ENCODE measurements around the gene CDKN1C.

Gene CDKN1C

GRCh38 chr11:2923446-2924375 is 38.1 kb upstream of the CDKN1C start:
- DNase-seq (ENCODE audit: low spot score) = no peak

DNA sequence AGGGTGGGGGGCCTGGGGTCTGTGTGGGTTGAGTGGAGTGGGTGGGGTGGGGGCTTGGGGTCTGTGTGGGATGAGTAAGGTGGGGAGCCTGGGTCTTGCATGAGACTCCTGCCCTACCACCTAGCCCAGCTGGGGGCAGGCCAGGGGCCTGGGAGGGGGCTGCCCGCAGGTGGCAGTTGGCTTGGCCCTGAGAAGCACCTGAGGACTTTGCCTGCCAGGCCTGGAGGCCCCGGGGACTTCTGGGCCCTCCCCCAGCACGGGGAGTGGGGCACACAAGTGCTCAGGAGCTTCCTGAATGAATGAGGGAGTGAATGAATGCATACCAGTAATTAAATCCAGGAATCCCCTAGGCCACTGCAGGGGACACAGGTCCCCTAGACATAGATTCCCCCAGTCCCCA is 37.1 kb upstream of the CDKN1C start:
- DNase-seq (ENCODE audit: low spot score) = no peak

DNA sequence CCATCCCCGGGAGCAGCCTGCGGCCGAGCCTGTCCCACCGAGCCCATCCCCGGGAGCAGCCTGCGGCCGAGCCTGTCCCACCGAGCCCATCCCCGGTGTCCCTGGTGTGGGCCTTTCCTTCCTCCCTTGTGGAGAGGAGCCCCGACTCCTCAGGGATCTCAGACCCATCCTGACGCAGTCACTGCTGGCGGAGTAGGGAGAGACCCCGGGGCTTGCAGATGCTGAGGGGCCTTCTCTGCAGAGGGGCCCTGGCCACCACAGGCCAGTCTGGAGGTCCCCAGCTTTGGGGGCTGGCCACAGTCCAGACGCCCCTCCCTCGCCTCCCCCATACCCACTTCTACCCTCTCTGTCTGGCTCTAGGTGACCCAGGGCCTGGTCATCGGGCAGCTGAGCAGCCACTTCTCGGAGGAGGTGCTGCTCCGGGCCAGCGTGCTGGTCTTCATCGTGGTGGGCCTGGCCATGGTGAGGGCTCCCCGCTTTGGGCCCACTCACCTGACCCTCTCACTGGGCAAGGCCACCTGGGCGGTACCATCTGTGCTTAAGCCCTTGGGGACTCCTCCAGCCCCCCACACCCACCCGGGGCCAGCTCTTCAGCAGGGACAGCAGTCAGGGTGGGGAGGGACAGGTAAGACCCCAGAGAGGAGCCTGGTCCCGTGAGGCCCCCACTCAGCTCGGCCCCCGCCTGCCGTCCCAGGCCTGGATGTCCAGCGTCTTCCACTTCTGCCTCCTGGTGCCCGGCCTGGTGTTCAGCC is 36.3 kb upstream of the CDKN1C start:
- DNase-seq (ENCODE audit: low spot score) = no peak

- no peak for DNase-seq (ENCODE audit: low spot score)
Measured at GRCh38 chr11:2921261-2921660, 35.7 kb upstream of the CDKN1C start.

DNA sequence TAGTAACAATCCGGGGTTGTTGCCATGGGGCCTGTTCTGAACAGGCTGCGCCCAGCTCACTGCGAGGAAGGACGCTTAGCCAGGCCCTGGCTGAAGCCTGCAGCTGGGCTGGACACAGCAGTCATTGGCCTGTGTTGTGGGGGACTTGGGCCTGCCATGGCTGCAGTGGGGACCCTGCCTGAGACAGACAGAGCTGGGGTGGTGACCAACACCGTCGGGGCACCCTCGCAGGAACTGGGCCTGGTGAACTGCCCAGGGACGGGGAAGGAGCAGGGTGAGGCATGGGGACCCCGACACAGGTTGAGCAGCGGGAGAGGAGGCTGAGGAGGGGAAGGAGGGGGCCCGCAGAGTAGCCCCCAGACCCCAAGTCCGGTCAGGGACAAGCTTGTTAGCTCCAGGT is 34.8 kb upstream of the CDKN1C start:
- DNase-seq (ENCODE audit: low spot score) = no peak

DNA sequence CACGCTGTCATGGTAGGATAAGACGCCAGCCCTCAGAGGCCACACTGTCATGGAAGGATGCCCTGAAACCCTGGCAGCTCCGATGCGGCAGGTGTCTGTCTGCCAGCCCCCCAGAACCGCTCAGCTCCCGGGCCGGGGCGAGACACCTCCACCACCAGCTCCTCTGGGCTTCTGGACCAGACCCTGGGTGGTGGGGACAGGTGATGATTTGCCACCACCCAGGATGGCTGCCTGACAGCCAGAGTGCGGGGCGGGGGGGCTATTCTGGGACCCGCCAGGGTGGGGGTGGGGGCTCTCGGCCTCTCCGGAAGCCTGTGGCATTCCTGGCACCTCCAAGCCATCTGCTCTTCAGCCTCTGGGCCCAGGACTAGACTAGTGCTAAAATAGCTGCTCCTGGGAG is 34.3 kb upstream of the CDKN1C start:
- DNase-seq (ENCODE audit: low spot score) = no peak

GRCh38 chr11:2919188-2919587 is 33.6 kb upstream of the CDKN1C start:
- DNase-seq (ENCODE audit: low spot score) = no peak

GRCh38 chr11:2917842-2918490 is 32.4 kb upstream of the CDKN1C start:
- DNase-seq (ENCODE audit: low spot score) = no peak

DNA sequence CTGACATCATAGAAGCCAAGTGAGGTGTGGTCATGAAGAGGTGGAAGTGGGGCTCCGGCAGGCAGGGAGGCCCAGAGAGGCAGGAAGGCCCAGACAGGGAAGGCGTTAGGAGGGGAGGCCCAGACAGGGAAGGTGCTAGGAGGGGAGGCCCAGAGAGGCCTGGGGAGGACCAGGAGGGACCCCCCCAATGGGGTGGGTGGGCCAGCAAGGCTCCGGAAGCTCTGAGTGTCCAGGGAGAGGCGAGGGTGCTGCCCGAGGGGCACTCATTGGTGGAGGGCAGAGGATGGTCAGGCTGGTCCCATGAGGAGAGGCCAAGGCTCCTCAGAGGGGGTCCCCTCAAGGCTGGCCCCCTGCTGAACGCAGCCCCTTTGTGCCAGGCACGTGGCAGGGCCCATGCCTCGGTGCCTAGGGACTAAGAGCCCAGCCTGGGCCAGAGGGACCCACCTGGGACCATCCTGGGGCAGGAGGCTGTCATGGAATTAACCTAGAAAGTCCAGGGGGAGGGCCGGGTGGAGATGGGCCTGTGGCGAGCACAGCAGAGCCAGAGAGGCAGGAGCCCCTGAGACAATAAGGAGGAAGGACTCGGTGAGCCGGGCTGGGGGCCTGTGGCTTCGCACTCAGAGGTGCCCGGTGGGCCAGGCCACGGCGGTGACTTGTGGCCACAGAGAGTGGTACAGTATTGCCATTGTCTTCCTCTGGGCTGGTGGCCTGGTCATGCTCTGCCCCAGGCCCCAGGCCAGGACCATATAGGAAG is 31.5 kb upstream of the CDKN1C start:
- no peak for DNase-seq (ENCODE audit: low spot score)

GRCh38 chr11:2916114-2916891 is 30.7 kb upstream of the CDKN1C start:
- no peak for DNase-seq (ENCODE audit: low spot score)

DNA sequence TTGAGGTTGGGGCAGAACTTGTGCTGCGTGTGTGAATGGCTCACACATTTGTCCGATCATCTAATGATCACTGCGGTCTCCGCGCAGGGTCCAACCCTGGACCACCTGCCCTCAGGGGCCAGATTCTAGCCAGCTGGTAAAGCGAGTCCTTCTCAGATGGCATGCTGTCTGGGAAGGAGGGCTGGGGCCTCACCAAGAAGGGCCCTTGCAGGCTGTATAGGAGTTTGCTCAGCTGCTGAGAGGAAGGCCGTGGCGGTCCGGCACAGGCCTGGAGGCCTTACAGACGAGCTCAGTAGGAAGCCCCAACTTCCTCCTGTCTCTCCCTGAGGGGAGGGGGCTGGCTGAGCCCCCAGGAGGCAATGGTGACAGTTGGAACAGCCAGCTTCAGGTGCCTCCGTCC is 29.9 kb upstream of the CDKN1C start:
- no peak for DNase-seq (ENCODE audit: low spot score)

DNA sequence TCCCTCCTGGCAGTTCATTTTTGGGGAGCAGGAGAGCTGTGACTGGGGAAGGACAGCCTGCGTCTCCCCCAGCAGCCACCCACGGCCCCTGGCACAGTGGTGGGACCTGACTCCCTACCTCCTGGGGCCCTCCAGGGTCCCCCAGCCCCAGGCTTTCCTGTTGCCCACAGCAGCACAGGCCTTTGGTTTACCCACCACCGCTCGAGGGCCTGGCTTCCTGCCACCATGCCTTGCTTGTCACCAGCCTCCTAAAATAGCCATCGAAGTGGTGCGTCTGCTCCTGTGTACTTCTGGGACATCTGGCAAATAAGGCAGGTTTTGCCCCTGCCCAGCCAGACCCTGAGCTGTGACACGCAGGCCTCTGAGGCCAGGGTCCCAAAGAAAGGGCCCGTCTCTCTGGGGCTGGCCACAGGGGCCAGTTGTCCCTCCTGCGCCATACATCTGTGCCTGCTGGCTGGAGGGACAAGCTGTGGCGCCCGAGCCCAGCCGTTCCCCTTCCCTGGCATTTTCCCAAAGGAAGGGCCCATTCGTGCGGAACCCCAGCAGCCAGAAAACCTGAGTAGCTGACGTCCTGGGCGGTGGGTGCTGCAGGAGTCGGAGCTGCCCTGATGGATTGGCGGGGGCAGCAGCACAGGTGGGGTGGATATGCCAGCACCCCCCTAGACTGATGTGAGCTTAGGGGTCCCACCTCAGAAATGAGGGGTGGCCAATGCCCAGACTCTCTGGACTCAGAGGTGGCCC is 29.1 kb upstream of the CDKN1C start:
- DNase-seq (ENCODE audit: low spot score) = no peak

DNA sequence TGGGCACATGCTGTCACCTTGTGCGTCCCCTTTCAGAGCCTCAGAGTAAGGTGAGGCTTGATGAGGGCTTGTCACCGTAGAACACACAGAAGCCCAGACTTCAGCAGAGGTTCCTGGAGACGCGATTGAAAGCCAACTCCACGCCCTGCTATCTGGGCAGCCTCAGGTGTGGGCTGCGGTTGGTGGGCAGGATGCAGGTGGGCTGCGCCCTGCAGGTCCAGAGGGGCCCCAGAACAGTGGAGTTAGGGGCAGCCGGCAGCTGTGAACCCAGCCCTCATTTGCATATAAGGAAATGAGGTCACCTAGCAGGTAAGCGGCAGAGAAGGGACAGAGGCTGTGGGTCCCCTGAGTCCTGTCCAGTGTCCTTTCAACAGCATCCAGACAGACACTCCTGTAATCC is 28.2 kb upstream of the CDKN1C start:
- DNase-seq (ENCODE audit: low spot score) = no peak

- no peak for DNase-seq (ENCODE audit: low spot score)
Measured at GRCh38 chr11:2913019-2913431, 27.4 kb upstream of the CDKN1C start.

DNA sequence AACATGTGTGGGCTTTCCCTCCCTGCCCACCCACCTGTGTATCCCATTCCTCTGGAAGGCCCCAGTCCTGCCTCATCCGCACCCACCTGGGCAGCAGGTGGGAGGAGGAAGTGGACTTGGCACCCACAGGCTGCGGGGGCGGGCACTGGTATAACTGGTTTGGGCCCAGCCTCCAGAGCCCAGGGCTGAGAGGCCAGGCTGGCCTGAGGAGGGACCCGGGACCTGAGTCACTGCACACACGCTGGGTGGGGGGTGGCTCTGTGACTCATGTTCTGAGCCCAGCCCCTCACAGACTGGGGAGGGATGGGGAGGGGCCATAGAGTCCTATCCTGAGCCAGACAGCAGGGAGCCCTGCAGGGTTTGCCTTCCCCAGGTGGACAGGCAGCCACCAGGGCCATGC is 26.9 kb upstream of the CDKN1C start:
- no peak for DNase-seq (ENCODE audit: low spot score)

- DNase-seq (ENCODE audit: low spot score) = no peak
Measured at GRCh38 chr11:2911785-2912391, 26.3 kb upstream of the CDKN1C start.

DNA sequence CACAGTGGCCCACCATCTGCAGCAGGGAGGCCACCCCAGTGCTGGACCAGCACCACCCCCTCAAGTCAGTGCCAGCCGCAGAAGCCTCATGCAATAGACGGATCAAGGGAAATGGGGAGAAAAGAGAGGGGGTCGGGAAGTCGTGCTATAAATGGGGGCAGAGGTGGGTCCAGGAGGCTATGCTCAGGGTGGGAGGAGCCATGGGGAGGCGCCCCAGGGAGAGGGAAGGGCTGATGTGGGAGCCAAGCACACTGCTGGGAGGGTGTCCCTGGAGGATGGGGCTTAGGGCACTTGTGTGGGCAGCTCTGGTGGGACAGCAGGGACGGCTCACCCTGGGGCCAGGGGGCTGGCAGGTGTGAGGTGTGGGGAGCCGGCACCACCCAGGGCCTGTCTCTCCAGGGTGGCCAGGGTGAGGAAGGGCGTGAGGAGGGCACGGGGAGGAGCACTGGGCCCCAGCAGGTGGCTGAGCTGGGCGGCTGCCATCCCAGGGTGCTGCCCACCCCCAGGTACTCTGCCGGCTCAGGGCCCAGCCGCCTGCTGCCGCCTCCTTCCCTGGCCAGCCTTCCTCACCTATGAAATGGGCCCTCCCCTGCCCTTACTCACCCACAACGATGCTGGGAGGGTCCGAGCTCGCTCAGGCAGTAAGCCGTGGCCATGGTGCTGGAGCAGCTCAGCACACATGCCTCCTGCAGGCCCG is 25.7 kb upstream of the CDKN1C start:
- no peak for DNase-seq (ENCODE audit: low spot score)

DNA sequence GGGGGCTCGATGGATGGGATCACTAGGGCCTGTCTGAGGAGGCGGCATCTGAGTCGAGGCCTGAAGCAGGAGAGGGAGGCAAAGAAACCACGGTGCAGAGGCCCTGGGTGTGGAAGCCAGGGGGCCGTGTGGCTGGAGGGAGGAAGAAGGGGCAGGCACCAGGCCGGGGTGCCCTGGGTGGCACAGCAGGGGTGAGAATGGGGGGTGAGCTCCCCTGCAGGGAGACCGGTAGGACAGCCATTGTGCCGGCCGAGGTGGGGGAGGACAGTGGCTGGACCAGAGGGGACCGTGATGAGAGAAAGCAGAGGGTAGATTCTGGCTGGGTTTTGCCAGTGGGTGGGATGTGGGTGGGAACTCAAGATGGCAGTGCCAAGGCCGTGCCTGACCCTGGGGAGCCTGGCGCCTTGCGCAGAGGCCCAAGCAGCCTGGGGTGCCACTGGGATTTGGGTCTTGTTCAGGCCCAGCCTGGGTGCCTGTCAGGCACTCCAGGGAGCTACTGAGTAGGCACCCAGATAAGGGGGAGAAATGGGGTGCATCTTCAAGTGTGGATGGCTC is 24.9 kb upstream of the CDKN1C start:
- DNase-seq (ENCODE audit: low spot score) = no peak

All from activated CD4-positive, alpha-beta T cell treated with anti-CD3 and anti-CD28 coated beads, Interleukin-2, Interleukin-4, amounts not matched to agents 100 ng/mL and 50 ng/mL, durations not matched to agents 16 hours and 8 hours (primary cell).